ENCODE measurements around the gene TSHZ2. TPM values are rescaled to one million over a fixed set of nuclear protein-coding genes. Genes with fewer than 3 reads are reported as not detected.

TSHZ2 gene
- total RNA-seq, 4 donors from 2014 or later = 1.0 to 3.5 (median 2.8) TPM

GRCh38 chr20:52945862-52946522, 26.2 kb upstream of the TSHZ2 start:
- intact Hi-C loops (cut with DNase I; ENCODE audit: low total_unique reads) = no loop called here
- Histone ChIP-seq H3K4me3 (no peak overlapping the region), H3K36me3 (no peaks in the 10 kb centered on the region), H3K4me1 (no peaks in the 10 kb centered on the region), H3K27me3 (no peaks in the 10 kb centered on the region), H3K27ac (no peak overlapping the region), H3K9me3 (no peaks in the 10 kb centered on the region)
- DNase-seq = no peak
- ATAC-seq = no peak
- TF ChIP-seq CTCF (IDR thresholded peaks at IDR 0.05 in 4 of 5, conservative IDR thresholded peaks at IDR 0.05 in 1 of 5) (no peak), POLR2A (IDR thresholded peaks at IDR 0.05) (no peak)
- in situ Hi-C loops (cut with MboI; ENCODE audit: low sequenced_read_pairs in 4 of 4) = no loop called here

GRCh38 chr20:52948491-52948890, 23.7 kb upstream of the TSHZ2 start:
- Histone ChIP-seq H3K4me1 (no peaks in the 10 kb centered on the region), H3K4me3 (no peak overlapping the region), H3K27ac (no peak overlapping the region), H3K36me3 (no peaks in the 10 kb centered on the region), H3K9me3 (no peaks in the 10 kb centered on the region), H3K27me3 (no peaks in the 10 kb centered on the region)
- DNase-seq (no peak), ATAC-seq (no peak)
- in situ Hi-C loops (cut with MboI; ENCODE audit: low sequenced_read_pairs in 4 of 4) (no loop called here), intact Hi-C loops (cut with DNase I; ENCODE audit: low total_unique reads) (no loop called here)
- TF ChIP-seq CTCF (IDR thresholded peaks at IDR 0.05 in 4 of 5, conservative IDR thresholded peaks at IDR 0.05 in 1 of 5) (no peak), POLR2A (IDR thresholded peaks at IDR 0.05) (no peak)

GRCh38 chr20:52953020-52953419, 19.1 kb upstream of the TSHZ2 start:
- H3K4me1 ChIP-seq = no peaks in the 10 kb centered on the region
- no peaks in the 10 kb centered on the region for H3K36me3 ChIP-seq
- DNase-seq (no peak), ATAC-seq (no peak)
- intact Hi-C loops (cut with DNase I; ENCODE audit: low total_unique reads) (no loop called here), in situ Hi-C loops (cut with MboI; ENCODE audit: low sequenced_read_pairs in 4 of 4) (no loop called here)
- H3K27me3 ChIP-seq = no peaks in the 10 kb centered on the region
- no peak overlapping the region for H3K4me3 ChIP-seq
- no peak for TF ChIP-seq CTCF (IDR thresholded peaks at IDR 0.05 in 4 of 5, conservative IDR thresholded peaks at IDR 0.05 in 1 of 5)
- TF ChIP-seq POLR2A (IDR thresholded peaks at IDR 0.05) = no peak
- no peak overlapping the region for H3K27ac ChIP-seq
- H3K9me3 ChIP-seq = no peaks in the 10 kb centered on the region

GRCh38 chr20:52954849-52955248, 17.3 kb upstream of the TSHZ2 start:
- Histone ChIP-seq H3K27me3 (no peaks in the 10 kb centered on the region), H3K36me3 (no peaks in the 10 kb centered on the region), H3K4me1 (no peaks in the 10 kb centered on the region), H3K27ac (no peak overlapping the region), H3K9me3 (no peaks in the 10 kb centered on the region), H3K4me3 (no peak overlapping the region)
- TF ChIP-seq POLR2A (IDR thresholded peaks at IDR 0.05) (no peak), CTCF (IDR thresholded peaks at IDR 0.05 in 4 of 5, conservative IDR thresholded peaks at IDR 0.05 in 1 of 5) (no peak)
- in situ Hi-C loops (cut with MboI; ENCODE audit: low sequenced_read_pairs in 4 of 4) (no loop called here), intact Hi-C loops (cut with DNase I; ENCODE audit: low total_unique reads) (no loop called here)
- no peak for DNase-seq
- ATAC-seq = no peak

- Histone ChIP-seq H3K27me3 (no peaks in the 10 kb centered on the region), H3K4me1 (no peaks in the 10 kb centered on the region), H3K9me3 (no peaks in the 10 kb centered on the region), H3K27ac (no peak overlapping the region), H3K36me3 (no peaks in the 10 kb centered on the region), H3K4me3 (no peak overlapping the region)
- in situ Hi-C loops (cut with MboI; ENCODE audit: low sequenced_read_pairs in 4 of 4) (no loop called here), intact Hi-C loops (cut with DNase I; ENCODE audit: low total_unique reads) (no loop called here)
- no peak for TF ChIP-seq CTCF (IDR thresholded peaks at IDR 0.05 in 4 of 5, conservative IDR thresholded peaks at IDR 0.05 in 1 of 5)
- no peak for TF ChIP-seq POLR2A (IDR thresholded peaks at IDR 0.05)
- ATAC-seq = no peak
- no peak for DNase-seq
Observed at GRCh38 chr20:52958211-52958610, 13.9 kb upstream of the TSHZ2 start.
